Liver (tissue), 9 donors: ENCODE measurements around the gene LRMDA. TPM values are rescaled to one million over a fixed set of nuclear protein-coding genes. Genes with fewer than 3 reads are reported as not detected.
A peak's percentile ranks its signal among the peaks of the same experiment; 100 is the strongest.

Experiments used
- DNase-seq: peaks from one replicate; pipeline ENCODE4 v3.0.0-alpha.2; 2017; ENCODE audit warnings: low spot score
- H3K27ac ChIP-seq, 2 donors: one replicate each; pipeline ENCODE4 v1.7.0; 2013; ENCODE audit warnings: inconsistent platforms in 2 of 2, low read length in 2 of 2, control low read depth in 1 of 2, low read depth in 1 of 2, mild to moderate bottlenecking in 1 of 2
- H3K27me3 ChIP-seq, 4 donors: one replicate each; pipeline versions ENCODE4 v1.6.1 to v1.7.0; 2013; ENCODE audit warnings: low read length in 3 of 4, inconsistent platforms in 1 of 4, mild to moderate bottlenecking in 1 of 4, moderate library complexity in 1 of 4; ENCODE audit not compliant: control insufficient read depth in 4 of 4, insufficient read depth in 4 of 4
- H3K36me3 ChIP-seq, 4 donors: one replicate each; pipeline versions ENCODE4 v1.6.1 to v1.7.0; 2013; ENCODE audit warnings: low read length in 3 of 4, mild to moderate bottlenecking in 3 of 4, low read depth in 1 of 4, moderate library complexity in 1 of 4; ENCODE audit not compliant: control insufficient read depth in 4 of 4, insufficient read depth in 3 of 4
- H3K4me1 ChIP-seq, 4 donors: one replicate each; pipeline versions ENCODE4 v1.6.1 to v1.7.0; 2013; ENCODE audit warnings: low read length in 3 of 4, mild to moderate bottlenecking in 3 of 4, moderate library complexity in 1 of 4; ENCODE audit not compliant: control insufficient read depth in 4 of 4, insufficient read depth in 4 of 4
- H3K4me3 ChIP-seq, 3 donors: one replicate each; pipeline versions ENCODE4 v1.6.1 to v1.7.0; 2013; ENCODE audit warnings: low read length in 3 of 3, control low read depth in 1 of 3, low read depth in 1 of 3, mild to moderate bottlenecking in 1 of 3
- H3K9ac ChIP-seq, 2 donors: one replicate each; pipeline ENCODE4 v1.7.0; 2013; ENCODE audit warnings: low read length in 2 of 2, mild to moderate bottlenecking in 2 of 2, moderate library complexity in 2 of 2, control low read depth in 1 of 2, low read depth in 1 of 2
- H3K9me3 ChIP-seq, 4 donors: one replicate each; pipeline versions ENCODE4 v1.6.1 to v1.7.0; 2013; ENCODE audit warnings: low read length in 3 of 4; ENCODE audit not compliant: control insufficient read depth in 4 of 4
- EGR1 ChIP-seq, 2 donors: IDR thresholded peaks; 2 replicates each; pipeline ENCODE4 v1.6.1; 2016 to 2018; ENCODE audit warnings: antibody characterized with exemption in 2 of 2, low read depth in 2 of 2
- FOXA1 ChIP-seq: IDR thresholded peaks from 2 replicates; pipeline ENCODE4 v1.6.1; 2016; ENCODE audit warnings: antibody characterized with exemption
- FOXA2 ChIP-seq: IDR thresholded peaks from 2 replicates; pipeline ENCODE4 v1.6.1; 2016; ENCODE audit warnings: antibody characterized with exemption
- GABPA ChIP-seq, 2 donors: IDR thresholded peaks in 1 of 2; conservative IDR thresholded peaks in 1 of 2; 2 replicates each; pipeline ENCODE4 v1.6.1; 2016; ENCODE audit warnings: antibody characterized with exemption in 2 of 2, mild to moderate bottlenecking in 1 of 2, moderate library complexity in 1 of 2
- HNF4A ChIP-seq, 2 donors: conservative IDR thresholded peaks; 2 replicates each; pipeline ENCODE4 v1.6.1; 2016; ENCODE audit warnings: antibody characterized with exemption in 2 of 2, mild to moderate bottlenecking in 2 of 2
- HNF4G ChIP-seq: IDR thresholded peaks from 2 replicates; pipeline ENCODE4 v1.6.1; 2016; ENCODE audit warnings: antibody characterized with exemption
- JUND ChIP-seq, 2 donors: IDR thresholded peaks; 2 replicates each; pipeline ENCODE4 v1.6.1; 2016; ENCODE audit warnings: antibody characterized with exemption in 2 of 2
- RAD21 ChIP-seq, 2 donors: IDR thresholded peaks; 2 replicates each; pipeline ENCODE4 v1.6.1; 2016; ENCODE audit warnings: antibody characterized with exemption in 2 of 2, mild to moderate bottlenecking in 2 of 2
- RXRA ChIP-seq, 2 donors: IDR thresholded peaks; 2 replicates each; pipeline ENCODE4 v1.6.1; 2017 to 2018; ENCODE audit warnings: antibody characterized with exemption in 2 of 2, mild to moderate bottlenecking in 1 of 2
- SP1 ChIP-seq: IDR thresholded peaks from 2 replicates; pipeline ENCODE4 v1.6.1; 2018; ENCODE audit warnings: antibody characterized with exemption, mild to moderate bottlenecking
- WGBS: extraction: QIAGEN DNeasy Blood & Tissue Kit; methylation state at CpG from one replicate; pipeline ENCODE4 v1.1.7; 2013; 5-methylcytosine and 5-hydroxymethylcytosine counted together
- polyA plus RNA-seq, 2 donors: library from polyadenylated mRNA; stranded (reverse) in 1 of 2; unstranded in 1 of 2; fragments of 200-250 nt in 1 of 2; fragments of >200 nt in 1 of 2; fragmentation: Nextera tagmentation in 1 of 2; extraction: Ambion mirVana in 1 of 2; gene quantifications; one replicate each; pipeline versions ENCODE4 v1.2.1 to v1.2.3, GENCODE V29; 2013 to 2015
- total RNA-seq, 2 donors: library from RNA; depleted of rRNA; stranded (reverse); fragments of >200 nt; gene quantifications; one replicate each; pipeline ENCODE4 v1.2.3, GENCODE V29; 2014
- TF ChIP-seq, protein P1 (sequence below): IDR thresholded peaks from 2 replicates; pipeline ENCODE4 v1.6.1; 2016; ENCODE audit warnings: antibody characterized with exemption
- TF ChIP-seq, protein P2 (sequence below): IDR thresholded peaks from 2 replicates; pipeline ENCODE4 v1.6.1; 2016; ENCODE audit warnings: antibody characterized with exemption
- TF ChIP-seq, protein P3 (sequence below): IDR thresholded peaks from 2 replicates; pipeline ENCODE4 v1.6.1; 2016; ENCODE audit warnings: antibody characterized with exemption
- TF ChIP-seq, protein P4 (sequence below): IDR thresholded peaks from 2 replicates; pipeline ENCODE4 v1.6.1; 2016; ENCODE audit warnings: antibody characterized with exemption, mild to moderate bottlenecking
- donor health status: healthy.
- donor health status: healthy.
- donor health status: healthy.
- donor health status: healthy.
- donor health status: healthy.

The LRMDA gene
- total and polyA plus RNA-seq, 4 donors, result 7.9 to 15.8 (median 11.3) TPM

DNA sequence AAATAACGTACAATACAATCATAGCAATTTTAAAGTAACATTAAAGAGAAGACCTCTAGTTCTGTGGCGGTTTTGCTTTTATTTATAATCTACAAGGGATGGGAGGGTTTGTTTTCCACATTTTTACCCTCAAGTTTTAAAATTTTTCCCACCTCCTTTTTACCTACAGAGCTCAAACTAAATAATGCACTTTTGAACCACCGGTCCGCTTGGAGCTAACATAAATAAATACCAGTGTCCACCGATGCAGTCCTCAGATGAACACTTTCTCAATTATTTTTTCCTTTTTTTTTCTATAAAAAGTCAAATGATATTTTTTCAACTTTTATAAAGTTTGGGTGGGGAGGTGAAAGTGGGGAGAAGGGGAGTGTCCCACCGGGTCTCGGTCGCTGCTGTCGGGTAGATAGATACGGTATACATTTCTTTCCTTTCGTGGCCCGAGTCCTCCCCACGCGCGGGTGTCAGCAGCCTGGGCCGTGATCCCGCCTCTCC, 33.2 kb upstream of the LRMDA start:
- Histone ChIP-seq H3K27ac (no peak overlapping the region), H3K4me3 (peak overlapping the region in 1 of 3 donors; percentile 3), H3K36me3 (no peaks in the 10 kb centered on the region), H3K9ac (no peak overlapping the region), H3K27me3 (no peaks in the 10 kb centered on the region), H3K9me3 (no peaks in the 10 kb centered on the region), H3K4me1 (peaks cover 2 to 30% (median 16%) of the 10 kb centered on the region in 4 donors)
- TF ChIP-seq, protein P1, sequence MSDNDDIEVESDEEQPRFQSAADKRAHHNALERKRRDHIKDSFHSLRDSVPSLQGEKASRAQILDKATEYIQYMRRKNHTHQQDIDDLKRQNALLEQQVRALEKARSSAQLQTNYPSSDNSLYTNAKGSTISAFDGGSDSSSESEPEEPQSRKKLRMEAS, result no peak
- no peak for TF ChIP-seq HNF4G
- TF ChIP-seq EGR1 (IDR thresholded peaks at IDR 0.05; ENCODE audit: low read depth in 2 of 2), result no peak
- TF ChIP-seq, protein P2, sequence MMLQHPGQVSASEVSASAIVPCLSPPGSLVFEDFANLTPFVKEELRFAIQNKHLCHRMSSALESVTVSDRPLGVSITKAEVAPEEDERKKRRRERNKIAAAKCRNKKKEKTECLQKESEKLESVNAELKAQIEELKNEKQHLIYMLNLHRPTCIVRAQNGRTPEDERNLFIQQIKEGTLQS, result no peak
- TF ChIP-seq FOXA1, result no peak
- no peak for TF ChIP-seq RAD21 (IDR thresholded peaks at IDR 0.05)
- DNase-seq, result no peak
- 79% methylated on average over 17 of the region's 17 CpGs for WGBS

DNA sequence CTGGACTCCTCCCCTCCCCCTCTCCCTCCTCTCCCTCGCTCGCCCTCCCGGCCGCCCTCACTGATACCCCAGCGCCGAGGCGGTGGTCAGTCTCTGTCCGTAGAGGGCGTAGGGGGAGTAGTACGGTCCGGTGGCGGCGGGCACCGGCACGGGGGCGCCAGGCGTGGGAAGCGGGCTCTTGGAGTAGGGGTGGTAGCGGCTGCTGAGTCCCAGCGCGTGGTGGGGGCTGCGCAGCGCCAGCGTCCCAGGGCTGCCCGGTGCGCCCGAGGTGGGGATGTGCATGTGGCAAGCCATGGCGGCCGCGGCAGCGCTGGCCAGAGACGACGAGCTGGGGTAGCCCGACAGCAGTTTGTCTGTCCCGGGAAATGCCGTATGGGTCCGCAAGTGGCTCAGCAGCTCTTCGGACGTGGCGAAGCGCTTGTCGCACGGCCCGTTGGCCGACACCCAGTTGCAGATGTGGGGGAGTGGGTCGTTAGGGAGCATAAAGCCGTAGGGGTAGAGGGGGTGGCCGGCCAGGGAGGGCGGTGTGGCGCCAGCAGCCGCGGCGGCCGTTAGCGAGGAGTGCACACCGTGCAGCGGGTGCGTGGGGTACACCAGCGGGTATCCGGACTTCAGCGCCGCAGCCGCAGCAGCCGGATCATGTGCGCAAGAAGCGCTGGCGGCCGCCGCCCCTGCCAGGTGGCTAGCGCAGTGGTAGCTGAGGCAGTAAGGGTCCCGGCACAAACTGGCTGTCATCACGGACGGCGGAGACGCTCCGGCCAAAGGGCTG, 32.5 kb upstream of the LRMDA start:
- WGBS, result 83% methylated on average over 76 of the region's 76 CpGs
- Histone ChIP-seq H3K36me3 (no peaks in the 10 kb centered on the region), H3K4me1 (peaks cover 4 to 34% (median 20%) of the 10 kb centered on the region in 4 donors), H3K27me3 (no peaks in the 10 kb centered on the region), H3K9me3 (no peaks in the 10 kb centered on the region), H3K4me3 (peak overlapping the region in 1 of 3 donors; percentile 86), H3K9ac (no peak overlapping the region), H3K27ac (no peak overlapping the region)
- TF ChIP-seq HNF4A (conservative IDR thresholded peaks at IDR 0.05) (no peak), FOXA2 (no peak), JUND (IDR thresholded peaks at IDR 0.05) (no peak), HNF4G (no peak), FOXA1 (no peak), EGR1 (IDR thresholded peaks at IDR 0.05; ENCODE audit: low read depth in 2 of 2) (no peak), SP1 (no peak), GABPA (IDR thresholded peaks at IDR 0.05 in 1 of 2, conservative IDR thresholded peaks at IDR 0.05 in 1 of 2) (no peak), RAD21 (IDR thresholded peaks at IDR 0.05) (no peak), RXRA (IDR thresholded peaks at IDR 0.05) (no peak)
- TF ChIP-seq, protein P3, sequence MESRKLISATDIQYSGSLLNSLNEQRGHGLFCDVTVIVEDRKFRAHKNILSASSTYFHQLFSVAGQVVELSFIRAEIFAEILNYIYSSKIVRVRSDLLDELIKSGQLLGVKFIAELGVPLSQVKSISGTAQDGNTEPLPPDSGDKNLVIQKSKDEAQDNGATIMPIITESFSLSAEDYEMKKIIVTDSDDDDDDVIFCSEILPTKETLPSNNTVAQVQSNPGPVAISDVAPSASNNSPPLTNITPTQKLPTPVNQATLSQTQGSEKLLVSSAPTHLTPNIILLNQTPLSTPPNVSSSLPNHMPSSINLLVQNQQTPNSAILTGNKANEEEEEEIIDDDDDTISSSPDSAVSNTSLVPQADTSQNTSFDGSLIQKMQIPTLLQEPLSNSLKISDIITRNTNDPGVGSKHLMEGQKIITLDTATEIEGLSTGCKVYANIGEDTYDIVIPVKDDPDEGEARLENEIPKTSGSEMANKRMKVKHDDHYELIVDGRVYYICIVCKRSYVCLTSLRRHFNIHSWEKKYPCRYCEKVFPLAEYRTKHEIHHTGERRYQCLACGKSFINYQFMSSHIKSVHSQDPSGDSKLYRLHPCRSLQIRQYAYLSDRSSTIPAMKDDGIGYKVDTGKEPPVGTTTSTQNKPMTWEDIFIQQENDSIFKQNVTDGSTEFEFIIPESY, result no peak
- TF ChIP-seq, protein P2, result no peak
- TF ChIP-seq, protein P1, result no peak
- TF ChIP-seq, protein P4, sequence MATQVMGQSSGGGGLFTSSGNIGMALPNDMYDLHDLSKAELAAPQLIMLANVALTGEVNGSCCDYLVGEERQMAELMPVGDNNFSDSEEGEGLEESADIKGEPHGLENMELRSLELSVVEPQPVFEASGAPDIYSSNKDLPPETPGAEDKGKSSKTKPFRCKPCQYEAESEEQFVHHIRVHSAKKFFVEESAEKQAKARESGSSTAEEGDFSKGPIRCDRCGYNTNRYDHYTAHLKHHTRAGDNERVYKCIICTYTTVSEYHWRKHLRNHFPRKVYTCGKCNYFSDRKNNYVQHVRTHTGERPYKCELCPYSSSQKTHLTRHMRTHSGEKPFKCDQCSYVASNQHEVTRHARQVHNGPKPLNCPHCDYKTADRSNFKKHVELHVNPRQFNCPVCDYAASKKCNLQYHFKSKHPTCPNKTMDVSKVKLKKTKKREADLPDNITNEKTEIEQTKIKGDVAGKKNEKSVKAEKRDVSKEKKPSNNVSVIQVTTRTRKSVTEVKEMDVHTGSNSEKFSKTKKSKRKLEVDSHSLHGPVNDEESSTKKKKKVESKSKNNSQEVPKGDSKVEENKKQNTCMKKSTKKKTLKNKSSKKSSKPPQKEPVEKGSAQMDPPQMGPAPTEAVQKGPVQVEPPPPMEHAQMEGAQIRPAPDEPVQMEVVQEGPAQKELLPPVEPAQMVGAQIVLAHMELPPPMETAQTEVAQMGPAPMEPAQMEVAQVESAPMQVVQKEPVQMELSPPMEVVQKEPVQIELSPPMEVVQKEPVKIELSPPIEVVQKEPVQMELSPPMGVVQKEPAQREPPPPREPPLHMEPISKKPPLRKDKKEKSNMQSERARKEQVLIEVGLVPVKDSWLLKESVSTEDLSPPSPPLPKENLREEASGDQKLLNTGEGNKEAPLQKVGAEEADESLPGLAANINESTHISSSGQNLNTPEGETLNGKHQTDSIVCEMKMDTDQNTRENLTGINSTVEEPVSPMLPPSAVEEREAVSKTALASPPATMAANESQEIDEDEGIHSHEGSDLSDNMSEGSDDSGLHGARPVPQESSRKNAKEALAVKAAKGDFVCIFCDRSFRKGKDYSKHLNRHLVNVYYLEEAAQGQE, result no peak
- no peak for DNase-seq
